HepG2 (cell line): ENCODE data around the gene SLC12A9. TPM values are rescaled to one million over a fixed set of nuclear protein-coding genes. Genes with fewer than 3 reads are reported as not detected.

Experiments
- AHR ChIP-seq: IDR thresholded peaks from 2 replicates; pipeline ENCODE4 v1.6.1; 2018; ENCODE audit warnings: missing genetic modification reagents, missing compliant biosample characterization
- ATAD3A ChIP-seq: sonication (generic); formaldehyde crosslinking; IDR thresholded peaks from 2 replicates; pipeline ENCODE4 v1.4.0; 2020; ENCODE audit warnings: missing genetic modification reagents
- BRCA1 ChIP-seq: sonication (generic); formaldehyde crosslinking; IDR thresholded peaks from 2 replicates; pipeline ENCODE4 v1.4.0; 2020; ENCODE audit warnings: missing genetic modification reagents
- ELF4 ChIP-seq: sonication (generic); formaldehyde crosslinking; IDR thresholded peaks from 2 replicates; pipeline ENCODE4 v1.5.0; 2020; ENCODE audit warnings: missing genetic modification reagents, mild to moderate bottlenecking, moderate library complexity, borderline replicate concordance
- GFI1 ChIP-seq: sonication (generic); formaldehyde crosslinking; IDR thresholded peaks from 2 replicates; pipeline ENCODE4 v1.5.0; 2020; ENCODE audit warnings: missing genetic modification reagents, mild to moderate bottlenecking, borderline replicate concordance
- GMEB2 ChIP-seq: IDR thresholded peaks from 2 replicates; pipeline ENCODE4 v1.6.1; 2016; ENCODE audit warnings: missing biosample characterization, missing genetic modification reagents, low read depth
- NFATC3 ChIP-seq: sonication (generic); formaldehyde crosslinking; IDR thresholded peaks from 2 replicates; pipeline ENCODE4 v1.5.1; 2020; ENCODE audit warnings: mild to moderate bottlenecking, missing genetic modification reagents
- NR2C2 ChIP-seq: sonication (generic); formaldehyde crosslinking; IDR thresholded peaks from 2 replicates; pipeline ENCODE4 v1.4.0; 2020; ENCODE audit warnings: missing genetic modification reagents, mild to moderate bottlenecking, moderate library complexity, borderline replicate concordance
- PAXIP1 ChIP-seq: sonication (generic); formaldehyde crosslinking; conservative IDR thresholded peaks from 2 replicates; pipeline ENCODE4 v1.4.0; 2020; ENCODE audit warnings: mild to moderate bottlenecking, missing genetic modification reagents, moderate library complexity
- UBTF ChIP-seq: sonication (generic); formaldehyde crosslinking; IDR thresholded peaks from 2 replicates; pipeline ENCODE4 v1.4.0; 2020; ENCODE audit warnings: mild to moderate bottlenecking, missing genetic modification reagents
- ZNF431 ChIP-seq: sonication (generic); formaldehyde crosslinking; IDR thresholded peaks from 2 replicates; pipeline ENCODE4 v1.9.0; 2022; ENCODE audit warnings: missing genetic modification reagents, low read depth, mild to moderate bottlenecking, borderline replicate concordance
- ZNF678 ChIP-seq: sonication (generic); formaldehyde crosslinking; IDR thresholded peaks from 2 replicates; pipeline ENCODE4 v1.4.0; 2020; ENCODE audit warnings: mild to moderate bottlenecking, missing genetic modification reagents
- ZNF850 ChIP-seq: sonication (generic); formaldehyde crosslinking; conservative IDR thresholded peaks from 2 replicates; pipeline ENCODE4 v1.9.0; 2021; ENCODE audit warnings: mild to moderate bottlenecking, missing genetic modification reagents
- polyA plus RNA-seq, 8 experiments: library from polyadenylated mRNA; depleted of rRNA in 3 of 8; stranded (reverse) in 7 of 8; unstranded in 1 of 8; fragments of >200 nt; fragmentation: Illumina TruSeq in 4 of 8; extraction: Trizol in 4 of 8; gene quantifications; 2 replicates each; pipeline versions ENCODE4 v1.2.1 to v1.2.3, GENCODE V29; 2011 to 2016; ENCODE audit warnings: low read depth in 4 of 8, missing spikeins in 1 of 8, mixed read lengths in 1 of 8; ENCODE audit not compliant: insufficient read depth in 1 of 8
- total RNA-seq, 5 experiments: library from RNA; depleted of rRNA; stranded (reverse); fragments of >200 nt; fragmentation: Illumina TruSeq; extraction: Trizol; gene quantifications; 2 replicates each; pipeline ENCODE4 v1.2.3, GENCODE V29; 2016; ENCODE audit warnings: low read depth in 1 of 5

Gene SLC12A9
- total and polyA plus RNA-seq, 2 of the 13 experiments (the other 11 are each of a cell fraction or from before 2014, with no cell fraction given) = 8.7 to 16.6 TPM

DNA sequence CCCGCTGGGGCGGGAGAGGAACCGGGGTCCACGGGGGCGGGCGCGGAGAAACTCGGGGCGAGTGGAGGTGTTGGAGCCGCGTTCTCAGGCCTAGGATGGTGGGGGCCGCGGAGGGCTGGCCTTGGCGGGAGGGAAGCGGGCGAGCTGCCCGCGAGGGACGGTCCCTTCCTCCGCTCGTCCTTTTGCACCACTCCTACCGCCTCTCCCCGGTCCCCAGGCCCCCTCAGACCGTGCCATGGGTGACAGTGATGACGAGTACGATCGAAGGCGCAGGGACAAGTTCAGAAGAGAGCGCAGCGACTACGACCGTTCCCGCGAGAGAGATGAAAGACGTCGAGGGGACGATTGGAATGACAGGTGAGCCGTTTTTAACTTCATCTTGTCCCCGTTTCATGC is 22.8 kb downstream of the SLC12A9 start (continued):
- TF ChIP-seq ZNF678 (CRISPR knock-in tag) (0 out of 2 replicates have a peak, but pooled peaks have one; percentile 6), ATAD3A (no peak), ZNF431 (CRISPR knock-in tag) (no peak), AHR (CRISPR knock-in tag) (peak; percentile 64; the same call in 1 of the 2 replicates), BRCA1 (CRISPR knock-in tag) (no peak), UBTF (CRISPR knock-in tag) (peak; percentile 58; the same call in 1 of the 2 replicates), ZNF850 (CRISPR knock-in tag) (no peak), PAXIP1 (no peak), NR2C2 (CRISPR knock-in tag) (no peak), GFI1 (CRISPR knock-in tag) (peak; percentile 16; the same call in 1 of the 2 replicates), GMEB2 (CRISPR knock-in tag) (no peak), NFATC3 (no peak), ELF4 (CRISPR knock-in tag) (no peak)
